Right kidney (tissue), 1 donor: ENCODE measurements around the gene TMEM209.
"Not testable (repeated sequence)": the region's sequence is repeated elsewhere in the genome, so short reads cannot be mapped to it uniquely, and the experiment has no call there.

Source experiments
- DNase-seq: peaks from one replicate; pipeline ENCODE4 v3.0.0-alpha.2; 2016

TMEM209 gene

GRCh38 chr7:130219871-130220270 is 14.7 kb upstream of the TMEM209 start:
- no peak for DNase-seq

- no peak for DNase-seq
Observed at GRCh38 chr7:130218806-130219620, 13.8 kb upstream of the TMEM209 start.

GRCh38 chr7:130216750-130217149 is 11.5 kb upstream of the TMEM209 start:
- DNase-seq, result no peak

GRCh38 chr7:130216025-130216424 is 10.8 kb upstream of the TMEM209 start:
- no peak for DNase-seq

- no peak for DNase-seq
Observed at GRCh38 chr7:130213828-130214227, 8.6 kb upstream of the TMEM209 start.

GRCh38 chr7:130210181-130210935 is 5.2 kb upstream of the TMEM209 start:
- DNase-seq, result no peak

- DNase-seq, result no peak
Observed at GRCh38 chr7:130208516-130208915, 3.3 kb upstream of the TMEM209 start.

- no peak for DNase-seq
Observed at GRCh38 chr7:130207642-130208041, 2.4 kb upstream of the TMEM209 start, which contains the start of gene SSMEM1. TSS of gene SSMEM1 (plus strand) at chr7:130207860. CDS start at chr7:130207911, 51 bp downstream.

- DNase-seq, result no peak
Observed at GRCh38 chr7:130207033-130207432, 1.8 kb upstream of the TMEM209 start.

- DNase-seq, result no peak
Observed at GRCh38 chr7:130201796-130202195, 3.4 kb downstream of the TMEM209 start.

- no peak for DNase-seq
Observed at GRCh38 chr7:130197094-130197493, 8.1 kb downstream of the TMEM209 start.

- no peak for DNase-seq
Observed at GRCh38 chr7:130196476-130196875, 8.7 kb downstream of the TMEM209 start.

- no peak for DNase-seq
Observed at GRCh38 chr7:130195396-130195795, 9.8 kb downstream of the TMEM209 start.

- no peak for DNase-seq
Observed at GRCh38 chr7:130191791-130192190, 13.4 kb downstream of the TMEM209 start.

- DNase-seq, result no peak
Observed at GRCh38 chr7:130189343-130189742, 15.9 kb downstream of the TMEM209 start.

- DNase-seq, result no peak
Observed at GRCh38 chr7:130187360-130187759, 17.8 kb downstream of the TMEM209 start.

- DNase-seq, result not testable (repeated sequence)
Observed at GRCh38 chr7:130184349-130184748, 20.9 kb downstream of the TMEM209 start.

- DNase-seq, result no peak
Observed at GRCh38 chr7:130182990-130183389, 22.2 kb downstream of the TMEM209 start.

- no peak for DNase-seq
Observed at GRCh38 chr7:130181263-130181605, 24.0 kb downstream of the TMEM209 start.

- DNase-seq, result no peak
Observed at GRCh38 chr7:130180571-130181262, 24.5 kb downstream of the TMEM209 start.

- no peak for DNase-seq
Observed at GRCh38 chr7:130179631-130180030, 25.6 kb downstream of the TMEM209 start.

GRCh38 chr7:130178251-130178650 is 27.0 kb downstream of the TMEM209 start:
- no peak for DNase-seq
